DMS53 treated with DMSO at 0.1 percent for 48 hours (cell line): ENCODE results near the gene OR6Q1.

Source experiments
- DNase-seq: peaks from one replicate; lab custom pipeline; 2025; ENCODE audit not compliant: unreplicated experiment; lab: John Stamatoyannopoulos, UW

OR6Q1 gene

GRCh38 chr11:58057481-58057880, 26.7 kb downstream of the OR6Q1 start:
- DNase-seq = no peak

- peak; percentile 14 for DNase-seq
Measured at GRCh38 chr11:58058276-58059006, 27.7 kb downstream of the OR6Q1 start.

- no peak for DNase-seq
Measured at GRCh38 chr11:58059007-58059350, 28.2 kb downstream of the OR6Q1 start.

GRCh38 chr11:58060535-58060934, 29.8 kb downstream of the OR6Q1 start:
- no peak for DNase-seq

GRCh38 chr11:58060939-58061672, 30.4 kb downstream of the OR6Q1 start:
- DNase-seq = no peak

- no peak for DNase-seq
Measured at GRCh38 chr11:58061813-58062212, 31.1 kb downstream of the OR6Q1 start.

- DNase-seq = peak; percentile 7
Measured at GRCh38 chr11:58067685-58068084, 36.9 kb downstream of the OR6Q1 start.

- DNase-seq = no peak
Measured at GRCh38 chr11:58068655-58069054, 37.9 kb downstream of the OR6Q1 start.

GRCh38 chr11:58070585-58070984, 39.8 kb downstream of the OR6Q1 start:
- DNase-seq = peak; percentile 0

- DNase-seq = peak; percentile 4
Measured at GRCh38 chr11:58075781-58076180, 45.0 kb downstream of the OR6Q1 start.
